SU-DHL-6 (cell line): ENCODE data around the gene RCAN3.

Source experiments
- EZH2phosphoT487 ChIP-seq: fragments of 200-600 bp; sonication (generic), shearing (Covaris generic); conservative IDR thresholded peaks from 2 replicates; pipeline ENCODE4 v1.6.1; 2018; ENCODE audit warnings: mild to moderate bottlenecking, antibody characterized with exemption, low read length, moderate library complexity, mixed read lengths
- TF ChIP-seq, protein P1 (sequence below): fragments of 200-600 bp; sonication (generic); IDR thresholded peaks from one replicate; pipeline ENCODE4 v1.5.1; 2017; ENCODE audit warnings: antibody characterized with exemption, mild to moderate bottlenecking, low read length, moderate library complexity; ENCODE audit not compliant: insufficient read depth, poor library complexity, severe bottlenecking

DNA sequence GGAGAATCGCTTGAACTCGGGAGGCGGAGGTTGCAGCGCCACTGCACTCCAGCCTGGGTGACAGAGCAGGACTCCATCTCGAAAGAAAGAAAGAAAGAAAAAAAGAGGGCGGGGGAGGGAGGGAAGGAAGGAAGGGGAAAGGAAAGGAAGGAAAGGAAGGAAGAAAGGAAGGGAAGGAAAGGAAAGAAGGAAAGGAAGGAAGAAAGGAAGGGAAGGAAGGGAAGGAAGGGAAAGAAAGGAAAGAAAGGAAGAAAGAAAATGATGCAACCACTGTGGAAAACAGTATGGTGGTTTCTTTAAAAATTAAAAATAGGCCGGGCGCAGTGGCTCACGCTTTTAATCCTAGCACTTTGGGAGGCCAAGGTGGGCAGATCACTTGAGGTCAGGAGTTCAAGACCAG is 15.2 kb upstream of the RCAN3 start:
- TF ChIP-seq, protein P1, sequence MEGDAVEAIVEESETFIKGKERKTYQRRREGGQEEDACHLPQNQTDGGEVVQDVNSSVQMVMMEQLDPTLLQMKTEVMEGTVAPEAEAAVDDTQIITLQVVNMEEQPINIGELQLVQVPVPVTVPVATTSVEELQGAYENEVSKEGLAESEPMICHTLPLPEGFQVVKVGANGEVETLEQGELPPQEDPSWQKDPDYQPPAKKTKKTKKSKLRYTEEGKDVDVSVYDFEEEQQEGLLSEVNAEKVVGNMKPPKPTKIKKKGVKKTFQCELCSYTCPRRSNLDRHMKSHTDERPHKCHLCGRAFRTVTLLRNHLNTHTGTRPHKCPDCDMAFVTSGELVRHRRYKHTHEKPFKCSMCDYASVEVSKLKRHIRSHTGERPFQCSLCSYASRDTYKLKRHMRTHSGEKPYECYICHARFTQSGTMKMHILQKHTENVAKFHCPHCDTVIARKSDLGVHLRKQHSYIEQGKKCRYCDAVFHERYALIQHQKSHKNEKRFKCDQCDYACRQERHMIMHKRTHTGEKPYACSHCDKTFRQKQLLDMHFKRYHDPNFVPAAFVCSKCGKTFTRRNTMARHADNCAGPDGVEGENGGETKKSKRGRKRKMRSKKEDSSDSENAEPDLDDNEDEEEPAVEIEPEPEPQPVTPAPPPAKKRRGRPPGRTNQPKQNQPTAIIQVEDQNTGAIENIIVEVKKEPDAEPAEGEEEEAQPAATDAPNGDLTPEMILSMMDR, result no peak
- no peak for TF ChIP-seq EZH2phosphoT487
